HG02973 (cell line): Measurements from ENCODE around the gene SPATA25.

Experiments
- ATAC-seq: cut with Tn5 transposase; IDR thresholded peaks from one replicate; pipeline ENCODE4 v1.9.1; 2021; ENCODE audit warnings: moderate library complexity; ENCODE audit not compliant: unreplicated experiment

The SPATA25 gene

DNA sequence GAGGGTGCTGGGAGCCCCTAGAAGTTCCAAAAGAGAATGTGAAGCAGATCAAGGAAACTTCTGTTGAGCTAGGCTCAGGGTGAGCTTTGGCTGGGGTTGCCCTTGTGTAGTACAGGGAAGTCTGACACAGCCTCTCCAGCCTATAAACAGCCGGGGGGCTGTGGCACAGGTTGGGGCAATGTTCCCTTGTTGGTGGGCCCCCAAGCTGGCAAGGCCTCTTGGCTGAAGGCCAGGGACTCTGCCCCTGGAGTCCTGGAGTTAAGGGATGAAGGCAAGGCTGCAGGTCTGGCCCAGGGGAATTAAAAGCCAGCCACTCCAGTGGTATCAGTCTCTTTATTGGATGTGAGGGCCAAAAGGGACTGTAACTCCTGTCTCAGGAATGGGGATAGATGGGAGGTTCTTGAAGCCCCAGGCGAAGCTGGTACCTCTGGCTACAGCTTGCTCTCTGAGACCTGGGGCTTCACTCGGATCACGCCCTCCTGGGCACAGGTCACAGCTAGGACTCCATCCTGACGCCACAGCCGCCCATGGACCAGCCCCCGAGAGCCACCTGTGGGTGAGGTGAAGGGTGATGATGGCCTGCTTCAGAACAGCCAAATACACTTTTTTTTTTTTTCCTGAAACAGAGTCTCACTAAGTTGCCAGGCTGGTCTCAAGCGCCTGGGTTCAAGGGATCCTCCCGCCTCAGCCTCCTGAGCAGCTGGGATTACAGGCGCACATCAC is 45.9 kb downstream of the SPATA25 start:
- ATAC-seq, result no peak

DNA sequence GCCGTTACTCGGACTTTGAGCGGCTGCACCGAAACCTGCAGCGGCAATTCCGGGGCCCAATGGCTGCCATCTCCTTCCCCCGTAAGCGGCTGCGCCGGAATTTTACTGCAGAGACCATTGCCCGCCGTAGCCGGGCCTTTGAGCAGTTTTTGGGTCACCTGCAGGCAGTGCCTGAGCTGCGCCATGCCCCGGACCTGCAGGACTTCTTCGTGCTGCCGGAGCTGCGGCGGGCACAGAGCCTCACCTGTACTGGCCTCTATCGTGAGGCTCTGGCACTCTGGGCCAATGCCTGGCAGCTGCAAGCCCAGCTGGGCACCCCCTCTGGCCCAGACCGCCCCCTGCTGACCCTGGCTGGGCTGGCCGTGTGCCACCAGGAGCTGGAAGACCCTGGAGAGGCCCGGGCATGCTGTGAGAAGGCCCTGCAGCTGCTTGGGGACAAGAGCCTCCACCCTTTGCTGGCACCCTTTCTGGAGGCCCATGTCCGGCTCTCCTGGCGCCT is 46.7 kb downstream of the SPATA25 start:
- ATAC-seq, result no peak

DNA sequence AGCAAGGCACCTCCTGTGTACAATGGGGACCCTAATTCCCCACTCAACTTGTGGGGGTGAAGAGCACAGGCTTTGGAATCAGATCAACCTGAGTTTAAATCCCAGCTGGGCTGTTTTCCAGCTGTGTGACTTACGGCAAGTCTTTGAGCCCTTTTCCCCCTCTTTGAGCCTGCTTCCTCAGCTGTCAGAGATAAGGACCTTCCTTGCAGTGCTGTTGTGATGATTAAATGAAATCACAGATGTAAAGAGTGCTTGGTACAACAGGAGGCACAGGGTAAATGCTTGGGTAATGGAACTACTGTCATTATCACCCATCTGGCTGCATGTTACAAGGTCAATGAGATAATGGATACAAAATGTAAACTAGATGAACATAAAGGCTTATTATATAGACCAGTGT is 50.6 kb downstream of the SPATA25 start:
- ATAC-seq, result no peak
